Neural progenitor cell (in vitro differentiated cells): ENCODE data around the gene TRMO.

Experiments used
- EZH2 ChIP-seq: fragments of 200-600 bp; sonication (generic); IDR thresholded peaks from 2 replicates; pipeline ENCODE4 v1.6.1; 2017; ENCODE audit warnings: antibody characterized with exemption, mild to moderate bottlenecking, moderate library complexity
- TF ChIP-seq, protein P1 (sequence below): fragments of 200-600 bp; sonication (generic); IDR thresholded peaks from 2 replicates; pipeline ENCODE4 v1.5.1; 2017; ENCODE audit warnings: antibody characterized with exemption, mild to moderate bottlenecking

DNA sequence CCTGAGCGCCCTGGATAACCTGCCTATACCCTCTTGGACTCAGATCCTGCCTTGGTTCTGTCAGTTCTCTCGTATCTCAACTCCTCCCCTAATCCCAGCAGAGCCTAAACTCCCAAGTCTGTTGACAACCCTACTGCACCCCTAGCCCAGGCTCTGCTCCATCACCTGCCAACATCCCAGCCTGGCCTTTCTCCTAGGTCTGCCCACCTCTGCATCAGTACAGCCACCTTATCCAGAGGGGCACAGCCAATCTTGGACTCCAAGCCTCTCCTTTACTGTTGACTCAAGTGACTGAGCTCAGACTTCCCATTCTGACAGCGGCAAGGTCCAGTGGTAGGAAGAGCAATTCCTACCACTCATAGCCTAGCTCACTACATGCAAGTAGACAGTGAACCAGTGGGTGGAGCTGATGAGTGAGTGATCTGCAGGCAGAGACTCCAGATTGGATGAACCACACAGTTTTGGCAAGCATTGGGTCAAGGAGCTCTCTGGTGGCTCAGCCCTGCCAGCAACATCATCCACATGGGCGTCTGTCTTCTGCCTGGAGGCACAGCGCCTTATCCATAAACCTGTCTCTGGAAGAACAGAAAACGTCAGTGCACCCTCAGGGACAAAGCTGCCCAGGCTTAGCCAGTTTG, 26.5 kb downstream of the TRMO start:
- TF ChIP-seq, protein P1, sequence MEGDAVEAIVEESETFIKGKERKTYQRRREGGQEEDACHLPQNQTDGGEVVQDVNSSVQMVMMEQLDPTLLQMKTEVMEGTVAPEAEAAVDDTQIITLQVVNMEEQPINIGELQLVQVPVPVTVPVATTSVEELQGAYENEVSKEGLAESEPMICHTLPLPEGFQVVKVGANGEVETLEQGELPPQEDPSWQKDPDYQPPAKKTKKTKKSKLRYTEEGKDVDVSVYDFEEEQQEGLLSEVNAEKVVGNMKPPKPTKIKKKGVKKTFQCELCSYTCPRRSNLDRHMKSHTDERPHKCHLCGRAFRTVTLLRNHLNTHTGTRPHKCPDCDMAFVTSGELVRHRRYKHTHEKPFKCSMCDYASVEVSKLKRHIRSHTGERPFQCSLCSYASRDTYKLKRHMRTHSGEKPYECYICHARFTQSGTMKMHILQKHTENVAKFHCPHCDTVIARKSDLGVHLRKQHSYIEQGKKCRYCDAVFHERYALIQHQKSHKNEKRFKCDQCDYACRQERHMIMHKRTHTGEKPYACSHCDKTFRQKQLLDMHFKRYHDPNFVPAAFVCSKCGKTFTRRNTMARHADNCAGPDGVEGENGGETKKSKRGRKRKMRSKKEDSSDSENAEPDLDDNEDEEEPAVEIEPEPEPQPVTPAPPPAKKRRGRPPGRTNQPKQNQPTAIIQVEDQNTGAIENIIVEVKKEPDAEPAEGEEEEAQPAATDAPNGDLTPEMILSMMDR: peak; percentile 49
- TF ChIP-seq EZH2: no peak
